Pons (tissue), 1 donor: ENCODE data around the gene ALDH8A1.
"Not testable (repeated sequence)": the region's sequence is repeated elsewhere in the genome, so short reads cannot be mapped to it uniquely, and the experiment has no call there.

Experiments
- DNase-seq: peaks from one replicate; pipeline ENCODE4 v3.0.0-alpha.2; 2016; ENCODE audit warnings: low spot score

Gene ALDH8A1

DNA sequence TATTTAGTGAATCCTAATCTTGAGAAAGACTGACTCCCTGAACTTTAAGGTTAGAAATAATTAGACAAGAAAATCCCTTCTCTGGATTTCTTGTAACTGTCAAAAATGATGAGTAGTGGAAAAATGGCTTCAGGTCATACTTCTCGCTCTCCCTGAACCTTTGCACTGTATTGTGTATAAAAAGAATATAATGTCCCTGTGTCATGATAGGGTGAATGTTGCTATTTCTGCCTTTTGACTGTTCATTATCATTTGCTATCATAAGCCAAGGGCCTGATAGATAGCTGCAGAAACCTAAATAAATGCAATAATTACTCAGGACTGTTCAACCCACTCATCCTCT, 39.3 kb downstream of the ALDH8A1 start:
- DNase-seq, result no peak

- DNase-seq, result no peak
Observed at GRCh38 chr6:134909701-134910592, 40.0 kb downstream of the ALDH8A1 start.

DNA sequence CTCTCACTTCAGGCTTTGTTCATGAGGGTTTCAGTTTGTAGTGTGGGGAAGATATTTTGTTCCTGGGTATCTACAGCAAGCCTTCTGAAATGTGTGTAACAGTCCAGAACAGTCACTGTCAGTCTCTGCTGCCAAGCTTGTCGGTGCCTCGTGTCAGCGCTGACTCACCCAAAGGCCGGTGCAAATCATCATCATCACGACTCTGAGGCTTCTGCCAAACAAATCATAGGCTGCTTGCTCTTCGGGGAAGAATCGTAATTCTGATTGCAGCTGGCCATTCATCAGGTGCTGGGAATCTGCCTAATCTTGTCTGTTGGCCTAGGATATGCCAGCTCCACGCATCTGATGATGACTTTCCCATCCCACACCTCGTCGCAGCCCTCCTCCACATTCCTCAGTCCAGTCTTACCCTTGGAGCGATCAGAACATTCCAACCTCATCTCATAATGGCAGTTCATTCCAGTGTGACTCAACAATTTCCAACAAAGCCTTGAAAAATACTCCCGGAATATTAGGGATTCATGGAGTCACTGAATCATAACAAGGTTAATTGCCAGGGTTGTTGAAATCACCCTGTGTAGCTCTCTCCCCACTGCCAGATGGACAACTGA, 40.9 kb downstream of the ALDH8A1 start:
- peak; percentile 65 for DNase-seq

- DNase-seq, result not testable (repeated sequence)
Observed at GRCh38 chr6:134904731-134905130, 45.2 kb downstream of the ALDH8A1 start.

DNA sequence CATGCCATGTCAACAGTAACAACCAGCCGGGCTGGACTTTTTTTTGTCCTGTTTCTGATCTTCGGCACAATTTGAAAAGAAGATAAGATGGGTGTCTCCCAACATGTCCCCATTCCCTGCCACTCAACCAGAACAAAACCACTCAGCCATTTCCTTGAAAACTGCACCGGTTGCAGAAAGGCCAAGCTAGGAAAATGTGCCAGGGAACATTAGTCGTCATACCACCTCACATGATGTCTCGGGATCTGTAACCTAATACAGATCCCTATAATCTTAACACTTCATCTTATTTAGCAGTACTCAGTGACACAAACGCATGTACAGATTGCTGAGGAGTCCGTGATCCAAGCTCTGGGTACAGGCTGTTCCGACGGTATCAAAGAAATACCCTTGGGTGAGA, 46.5 kb downstream of the ALDH8A1 start:
- DNase-seq, result no peak

GRCh38 chr6:134902936-134903335, 47.0 kb downstream of the ALDH8A1 start:
- DNase-seq, result no peak

DNA sequence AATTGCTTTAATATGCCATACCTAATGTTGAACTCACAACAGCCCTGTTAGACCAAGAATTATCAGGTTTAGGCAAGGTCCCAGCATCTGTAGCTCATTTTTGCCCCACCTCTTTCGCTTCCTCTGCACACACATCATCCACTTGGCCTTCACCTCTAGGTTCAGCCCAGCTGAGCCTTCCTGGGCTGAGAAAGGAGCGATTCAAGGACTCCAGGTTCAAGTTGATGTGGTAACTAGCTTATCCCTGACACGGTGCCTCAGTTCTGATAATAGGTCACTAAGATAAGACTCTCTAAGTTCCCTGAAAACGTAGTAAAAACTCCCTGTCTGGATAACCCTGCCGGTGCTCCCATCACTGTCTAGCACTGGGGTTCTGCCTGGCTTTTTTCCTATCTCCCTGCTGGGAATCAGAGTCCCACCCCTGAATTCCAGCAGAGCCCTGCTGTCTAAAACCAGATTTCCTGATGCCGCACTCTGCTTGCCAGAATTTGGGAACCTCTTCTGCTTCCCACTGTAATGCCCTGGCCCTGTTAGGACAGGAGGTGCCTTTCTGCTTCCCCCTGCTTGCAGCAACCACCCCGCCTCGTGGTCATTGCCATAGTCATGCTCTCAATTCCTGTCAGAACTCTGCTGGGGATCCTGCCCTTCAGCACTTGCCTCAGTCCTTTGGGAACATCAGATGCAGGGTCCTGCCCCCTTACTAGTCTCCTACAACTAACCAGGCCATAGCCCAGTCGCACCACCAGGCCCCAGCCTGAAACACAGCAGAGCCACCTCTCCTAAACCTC, 47.6 kb downstream of the ALDH8A1 start:
- DNase-seq, result no peak

DNA sequence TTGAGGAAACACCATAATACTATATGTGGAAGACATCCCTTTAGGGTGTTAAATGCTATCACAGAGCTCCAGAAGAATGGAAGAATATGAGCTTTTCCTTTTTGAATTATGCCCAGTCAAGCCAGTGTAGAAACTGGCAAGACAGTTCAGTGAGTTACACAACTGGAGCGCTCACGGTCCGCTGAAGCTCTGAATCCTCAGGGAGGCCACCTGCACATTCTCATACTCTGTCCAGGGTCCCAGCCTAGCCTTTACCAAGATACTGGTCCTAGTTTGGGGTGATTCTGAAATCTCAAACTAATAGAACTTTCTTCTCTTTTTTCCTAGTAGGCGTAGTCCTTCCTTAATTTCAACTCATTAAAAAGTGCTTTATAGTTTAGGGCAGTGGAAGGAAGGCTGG, 51.3 kb downstream of the ALDH8A1 start:
- DNase-seq, result no peak

- not testable (repeated sequence) for DNase-seq
Observed at GRCh38 chr6:134898166-134898565, 51.7 kb downstream of the ALDH8A1 start.

GRCh38 chr6:134896910-134897309, 53.0 kb downstream of the ALDH8A1 start:
- no peak for DNase-seq

DNA sequence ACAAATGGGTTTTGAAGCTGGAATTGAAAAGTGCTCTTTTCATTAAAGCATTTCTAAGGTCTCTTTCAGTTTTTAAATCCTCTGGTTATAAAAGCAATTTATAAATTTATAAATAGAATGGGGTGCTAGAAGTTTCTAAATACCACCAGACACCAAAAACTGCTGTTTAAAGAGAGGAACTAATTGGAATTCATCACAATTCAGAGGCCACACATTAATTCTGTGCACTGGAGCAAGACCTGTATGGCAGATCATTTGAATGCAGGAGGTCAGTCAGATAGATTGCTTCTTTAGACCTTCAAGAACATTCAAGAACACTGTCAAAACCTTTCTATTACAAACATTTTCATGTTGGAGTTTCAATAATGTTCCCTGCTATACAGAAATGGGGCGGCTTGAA, 55.1 kb downstream of the ALDH8A1 start:
- DNase-seq, result no peak

GRCh38 chr6:134892362-134892761, 57.5 kb downstream of the ALDH8A1 start:
- DNase-seq, result no peak

DNA sequence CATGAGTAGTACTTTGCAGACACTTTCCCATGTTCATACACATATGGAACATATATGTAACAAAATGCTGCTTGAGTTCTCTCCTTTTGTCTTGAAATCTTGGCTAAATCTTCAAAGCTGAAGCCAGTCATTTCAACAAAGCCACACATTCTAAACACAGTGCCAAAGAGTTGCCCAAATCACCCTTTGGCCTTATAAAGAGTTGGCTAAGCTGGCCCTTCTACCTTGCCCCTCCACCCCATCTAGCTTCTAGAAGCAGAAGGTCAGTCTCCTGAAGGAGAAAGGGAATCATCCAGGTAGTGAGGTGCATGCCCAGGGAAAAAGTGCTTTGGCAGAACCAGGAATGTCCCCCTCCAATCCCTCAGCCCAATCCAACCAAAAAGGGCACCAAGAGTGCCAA, 58.3 kb downstream of the ALDH8A1 start:
- no peak for DNase-seq

GRCh38 chr6:134888316-134888715, 61.6 kb downstream of the ALDH8A1 start:
- no peak for DNase-seq

DNA sequence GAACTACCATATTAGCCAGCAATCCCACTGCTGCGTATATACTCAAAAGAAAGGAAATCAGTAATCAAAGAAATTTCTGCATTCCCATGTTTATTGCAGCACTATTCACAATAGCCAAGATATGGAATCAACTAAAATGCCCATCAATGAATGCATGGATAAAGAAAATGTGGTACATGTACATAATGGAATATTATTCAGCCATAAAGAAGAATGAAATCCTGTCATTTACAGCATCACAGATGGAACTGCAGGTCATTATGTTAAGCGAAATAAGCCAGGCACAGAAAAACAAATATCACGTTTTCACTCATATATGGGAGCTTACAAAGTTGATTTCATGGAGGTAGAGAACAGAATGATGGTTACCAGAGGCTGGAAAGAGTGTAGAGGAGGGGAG, 65.1 kb downstream of the ALDH8A1 start:
- DNase-seq, result no peak

- no peak for DNase-seq
Observed at GRCh38 chr6:134883314-134883713, 66.6 kb downstream of the ALDH8A1 start.

DNA sequence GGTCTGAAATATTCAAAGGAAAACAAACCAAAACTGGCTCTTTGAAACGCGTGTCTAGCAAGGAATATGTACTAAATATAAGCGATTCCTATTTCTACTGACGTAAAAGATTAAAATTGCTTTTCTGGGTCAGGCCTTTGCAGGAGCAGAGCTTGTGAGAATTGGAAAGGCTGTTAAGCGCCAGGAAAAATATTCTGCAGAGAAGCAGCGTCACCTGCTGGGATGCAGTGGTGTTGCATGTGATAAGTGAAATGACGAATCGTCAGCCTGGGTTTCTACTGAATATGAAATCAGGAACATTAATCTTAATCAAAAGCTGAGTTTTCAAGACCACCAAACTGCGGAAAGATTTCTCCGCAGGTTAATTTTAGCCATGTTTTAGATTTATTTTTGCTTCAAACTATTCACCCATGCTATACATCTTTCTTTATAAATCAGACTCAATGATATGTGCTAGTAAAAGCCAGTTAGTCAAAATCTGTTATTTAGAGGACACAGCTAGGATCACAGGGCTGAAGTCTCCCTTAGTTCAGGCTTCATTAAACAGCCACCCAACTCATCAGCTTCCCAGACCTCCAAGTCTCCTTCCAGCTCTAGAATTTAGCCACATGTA, 67.4 kb downstream of the ALDH8A1 start:
- peak; percentile 73 for DNase-seq

GRCh38 chr6:134880487-134881190, 69.3 kb downstream of the ALDH8A1 start:
- DNase-seq, result no peak

- no peak for DNase-seq
Observed at GRCh38 chr6:134878136-134878535, 71.8 kb downstream of the ALDH8A1 start.

GRCh38 chr6:134875367-134875766, 74.5 kb downstream of the ALDH8A1 start:
- DNase-seq, result no peak

DNA sequence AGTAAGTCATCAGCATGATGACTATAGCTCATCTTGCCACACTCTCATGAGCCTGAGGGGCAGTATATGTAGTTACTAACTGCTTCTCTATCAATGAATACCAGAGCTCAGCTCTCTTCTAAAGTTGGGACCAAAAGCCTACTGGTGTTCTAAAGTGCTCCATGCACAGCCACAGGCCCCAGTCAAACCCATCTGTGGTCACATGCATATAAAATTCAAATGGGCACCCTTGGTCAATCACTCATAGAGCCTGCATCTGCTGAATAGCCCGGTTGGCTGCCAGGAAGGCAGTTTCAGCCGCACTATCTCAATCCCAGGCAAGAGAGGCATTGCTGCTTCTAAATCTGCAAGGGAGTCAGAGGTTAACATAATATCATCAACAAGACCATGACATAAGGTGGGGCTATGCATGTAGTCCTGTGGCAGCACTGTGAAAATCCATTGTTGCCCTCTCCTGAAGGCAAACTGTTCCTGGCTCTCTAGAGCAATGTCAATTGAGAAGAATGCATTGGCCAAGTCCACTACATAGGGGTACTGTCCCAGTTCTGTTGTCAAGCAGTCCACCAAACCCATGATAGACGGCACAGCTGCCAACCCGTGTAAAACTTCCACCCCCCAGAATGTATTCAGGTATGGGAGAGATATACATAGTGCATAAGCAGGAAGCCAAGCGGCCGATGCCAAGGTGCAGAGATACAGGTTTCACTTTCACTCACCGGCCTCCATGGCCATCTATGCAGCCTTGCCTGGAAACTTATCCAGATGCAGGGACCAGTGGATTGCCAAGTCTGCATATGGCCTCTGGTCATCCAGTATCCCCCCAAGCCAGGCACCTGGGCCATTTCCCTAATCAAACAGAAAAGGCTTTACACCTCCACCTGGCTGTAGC, 76.2 kb downstream of the ALDH8A1 start:
- DNase-seq, result no peak
